K562 (cell line): ENCODE results near the gene GGPS1. TPM values are rescaled to one million over a fixed set of nuclear protein-coding genes. Genes with fewer than 3 reads are reported as not detected.

Experiments used
- ADNP ChIP-seq: fragments of 200-800 bp; sonication (Bioruptor generic); IDR thresholded peaks from 2 replicates; pipeline ENCODE4 v1.6.1; 2016; ENCODE audit warnings: missing genetic modification characterization, missing compliant biosample characterization
- CHD7 ChIP-seq: fragments of 200-600 bp; sonication (generic); IDR thresholded peaks from one replicate; pipeline ENCODE4 v1.6.1; 2012; ENCODE audit warnings: mild to moderate bottlenecking, low read depth, low read length, inconsistent platforms
- ELK1 ChIP-seq: sonication (generic); formaldehyde crosslinking; IDR thresholded peaks from 2 replicates; pipeline ENCODE4 v1.8.1; 2022; ENCODE audit warnings: missing genetic modification reagents
- ETS2 ChIP-seq: IDR thresholded peaks from 2 replicates; pipeline ENCODE4 v1.6.1; 2016; ENCODE audit warnings: borderline replicate concordance, missing genetic modification characterization, mild to moderate bottlenecking, moderate library complexity, missing compliant biosample characterization; ENCODE audit not compliant: poor library complexity, severe bottlenecking
- FOXJ2 ChIP-seq: fragments of 200-800 bp; sonication (Bioruptor generic); IDR thresholded peaks from 2 replicates; pipeline ENCODE4 v1.6.1; 2016; ENCODE audit warnings: missing genetic modification characterization, missing compliant biosample characterization
- GABPA ChIP-seq: fragments of 200-800 bp; sonication (Bioruptor generic); conservative IDR thresholded peaks from 2 replicates; pipeline ENCODE4 v1.6.1; 2016; ENCODE audit warnings: low read depth, missing genetic modification characterization, missing compliant biosample characterization
- KAT2B ChIP-seq: IDR thresholded peaks from one replicate; pipeline ENCODE4 v1.6.1; 2012; ENCODE audit warnings: low read depth, mild to moderate bottlenecking, control low read depth, inconsistent platforms, low read length, moderate library complexity
- MBD2 ChIP-seq: sonication (generic); IDR thresholded peaks from 2 replicates; pipeline ENCODE4 v1.6.1; 2016; ENCODE audit warnings: low read depth, borderline replicate concordance
- MYC ChIP-seq, 2 experiments: fragments of 250-450 bp in 1 of 2; sonication (Bioruptor Pico) in 1 of 2; IDR thresholded peaks; 2 replicates each; pipeline versions ENCODE4 v1.5.1 to v1.6.1; 2012 to 2021; ENCODE audit warnings: low read depth in 2 of 2, borderline replicate concordance in 1 of 2, improper control_type of control experiment in 1 of 2, low read length in 1 of 2, mild to moderate bottlenecking in 1 of 2, moderate library complexity in 1 of 2
- NR1H2 ChIP-seq: sonication (generic); formaldehyde crosslinking; IDR thresholded peaks from 2 replicates; pipeline ENCODE4 v1.4.0; 2020; ENCODE audit warnings: mild to moderate bottlenecking, missing genetic modification reagents
- NUFIP1 ChIP-seq: fragments of 450-650 bp; IDR thresholded peaks from 2 replicates; pipeline ENCODE4 v1.6.1; 2018; ENCODE audit not compliant: partially characterized antibody
- SAFB ChIP-seq: fragments of 200-400 bp; formaldehyde crosslinking; IDR thresholded peaks from 2 replicates; pipeline ENCODE4 v1.6.1; 2017; ENCODE audit warnings: low read depth, low read length, borderline replicate concordance
- TGIF2 ChIP-seq: sonication (generic); formaldehyde crosslinking; IDR thresholded peaks from 2 replicates; pipeline ENCODE4 v1.8.1; 2022; ENCODE audit warnings: mild to moderate bottlenecking, missing genetic modification reagents, moderate library complexity
- ZKSCAN1 ChIP-seq: fragments of 150-350 bp; IDR thresholded peaks from 2 replicates; pipeline ENCODE4 v1.6.1; 2016; ENCODE audit warnings: low read depth, low read length
- ZNF184 ChIP-seq: sonication (generic); formaldehyde crosslinking; IDR thresholded peaks from 2 replicates; pipeline ENCODE4 v1.5.0; 2020; ENCODE audit warnings: missing genetic modification reagents
- ZSCAN29 ChIP-seq: fragments of 450-650 bp; IDR thresholded peaks from 2 replicates; pipeline ENCODE4 v1.6.1; 2017
- polyA plus RNA-seq, 8 experiments: library from polyadenylated mRNA; depleted of rRNA in 4 of 8; stranded (reverse) in 5 of 8; unstranded in 3 of 8; fragments of >200 nt; fragmentation: Nextera tagmentation in 2 of 8; fragmentation: Illumina TruSeq in 1 of 8; extraction: Ambion mirVana in 2 of 8; extraction: Trizol in 1 of 8; gene quantifications; 2 replicates each; pipeline versions ENCODE4 v1.2.1 to v1.2.3, GENCODE V29; 2011 to 2014; ENCODE audit warnings: inconsistent platforms in 1 of 8, missing spikeins in 1 of 8
- total RNA-seq, 7 experiments: library from RNA; depleted of rRNA in 6 of 7; stranded (reverse); fragments of >200 nt in 6 of 7; fragmentation: Illumina TruSeq in 2 of 7; extraction: Trizol in 2 of 7; gene quantifications; 2 replicates each; pipeline versions ENCODE4 v1.2.1 to v1.2.3, GENCODE V29; 2011 to 2021; ENCODE audit warnings: low replicate concordance in 1 of 7

Gene GGPS1
- total and polyA plus RNA-seq, 9 of the 15 experiments (the other 6 are each of a cell fraction or from before 2014, with no cell fraction given): 18.8 to 104 (median 56.3) TPM

- TF ChIP-seq CHD7 (no peak), FOXJ2 (no peak), KAT2B (no peak), GABPA (no peak), ZNF184 (no peak), MYC (IDR thresholded peaks at IDR 0.05; ENCODE audit: low read depth, low read length) (no peak), MYC (CRISPR knock-in tag; IDR thresholded peaks at IDR 0.05; ENCODE audit: borderline replicate concordance, low read depth) (no peak), ZSCAN29 (no peak), NUFIP1 (no peak), NR1H2 (CRISPR knock-in tag) (no peak), TGIF2 (CRISPR knock-in tag) (no peak), ELK1 (CRISPR knock-in tag) (no peak), SAFB (no peak), ZKSCAN1 (no peak), MBD2 (no peak), ETS2 (tag) (no peak), ADNP (no peak)
These were observed 1.4 kb upstream of the GGPS1 start (continued) for GRCh38 chr1:235326719-235327558.
